RWPE1 (cell line): ENCODE measurements around the gene DNAJC11.
A peak's percentile ranks its signal among the peaks of the same experiment; 100 is the strongest.

ENCODE experiments used
- CTCF ChIA-PET: fragments of 350-600 bp; sonication (Branson Sonifier 250); formaldehyde crosslinking; extraction: SDS; loops from one replicate; lab custom pipeline; 2021; lab: Yijun Ruan, JAX
- POLR2A ChIA-PET: fragments of 400-600 bp; formaldehyde crosslinking; extraction: SDS; loops from one replicate; lab custom pipeline; 2020; ENCODE audit warnings: antibody characterized with exemption; ENCODE audit not compliant: low non-redundant PET; lab: Yijun Ruan, JAX
- DNase-seq: peaks from one replicate; pipeline ENCODE4 v3.0.0; 2012; ENCODE audit warnings: low spot score
- H3K27ac ChIP-seq: fragments of 450-650 bp; 2 replicates; pipeline ENCODE4 v1.5.1; 2017
- CTCF ChIP-seq: fragments of 450-650 bp; conservative IDR thresholded peaks from 2 replicates; pipeline ENCODE4 v1.5.1; 2017; ENCODE audit warnings: low read depth, mild to moderate bottlenecking

Gene DNAJC11

GRCh38 chr1:6726253-6726652, 24.6 kb upstream of the DNAJC11 start:
- no peak for DNase-seq
- CTCF ChIA-PET: interaction anchor here (0.6 to 2.3 kb wide), 3 partner anchors 11 to 360 kb away, joined by 3 to 5 read pairs (median 3); no protein-coding TSS in a partner anchor
- TF ChIP-seq CTCF: no peak
- POLR2A ChIA-PET: no interaction called here
- peak overlapping the region; percentile 66; the same call in 1 of the 2 replicates for H3K27ac ChIP-seq

GRCh38 chr1:6724517-6725141, 23.0 kb upstream of the DNAJC11 start:
- POLR2A ChIA-PET: no interaction called here
- H3K27ac ChIP-seq: peak overlapping the region; percentile 66
- no peak for TF ChIP-seq CTCF
- peak; percentile 80 for DNase-seq
- CTCF ChIA-PET: interaction anchor here (0.6 kb wide), 2 partner anchors 20 to 165 kb away, joined by 3 to 6 read pairs; no protein-coding TSS in a partner anchor

- TF ChIP-seq CTCF: no peak
- H3K27ac ChIP-seq: peak overlapping the region; percentile 60; the same call in 1 of the 2 replicates
- ChIA-PET POLR2A (no interaction called here), CTCF (interaction anchor here (0.6 kb wide), 1 partner anchor 166 kb away, joined by 3 read pairs; no protein-coding TSS in a partner anchor)
- no peak for DNase-seq
Measured at GRCh38 chr1:6723621-6724428, 22.2 kb upstream of the DNAJC11 start.

GRCh38 chr1:6711174-6711573, 9.6 kb upstream of the DNAJC11 start:
- no peak for TF ChIP-seq CTCF
- no peak overlapping the region for H3K27ac ChIP-seq
- no peak for DNase-seq
- ChIA-PET CTCF (no interaction called here), POLR2A (no interaction called here)

- no peak overlapping the region for H3K27ac ChIP-seq
- ChIA-PET CTCF (interaction anchor here (0.6 to 1.7 kb wide), 2 partner anchors 15 to 316 kb away, joined by 3 to 5 read pairs; no protein-coding TSS in a partner anchor), POLR2A (no interaction called here)
- DNase-seq: no peak
- TF ChIP-seq CTCF: no peak
Measured at GRCh38 chr1:6704746-6705145, 3.1 kb upstream of the DNAJC11 start.

- TF ChIP-seq CTCF: no peak
- no peak overlapping the region for H3K27ac ChIP-seq
- DNase-seq: no peak
- POLR2A ChIA-PET: no interaction called here
- CTCF ChIA-PET: no interaction called here
Measured at GRCh38 chr1:6703016-6703415, 1.4 kb upstream of the DNAJC11 start.
